ENCODE results near the gene FICD. TPM values are rescaled to one million over a fixed set of nuclear protein-coding genes. Genes with fewer than 3 reads are reported as not detected.
A peak's percentile ranks its signal among the peaks of the same experiment; 100 is the strongest.
"Not testable (repeated sequence)": the region's sequence is repeated elsewhere in the genome, so short reads cannot be mapped to it uniquely, and the experiment has no call there.

The FICD gene
- polyA plus RNA-seq, 1 donor, result 1.6 TPM

- no peak for DNase-seq
These were observed 23.1 kb downstream of the FICD start for GRCh38 chr12:108538146-108538545.

DNA sequence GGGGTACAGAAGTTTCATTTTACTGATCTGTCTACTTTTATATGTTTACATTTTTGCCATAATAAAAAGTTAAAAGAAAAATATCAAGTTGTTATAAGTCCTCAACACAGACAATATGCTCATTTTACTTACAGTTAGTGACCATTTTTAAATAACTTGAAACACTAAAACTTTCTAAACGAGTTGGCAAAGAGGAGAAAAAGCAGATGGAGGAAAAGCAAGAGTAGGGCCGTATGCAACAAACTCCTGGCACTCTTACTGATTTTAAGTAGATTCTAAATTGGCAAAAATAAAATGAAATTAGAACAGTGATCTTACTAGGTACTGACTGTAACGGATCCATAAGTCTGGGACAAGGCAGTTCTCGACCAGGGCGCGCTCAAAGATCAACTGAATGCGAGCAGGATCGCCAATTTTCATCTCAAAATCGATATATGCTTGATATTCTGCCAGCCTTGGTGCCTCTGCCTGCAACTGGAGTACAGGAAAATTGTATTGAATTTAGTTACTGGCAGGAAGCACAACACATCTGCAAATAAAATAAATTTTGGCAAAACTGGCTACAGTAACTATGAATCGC lies 23.6 kb downstream of the FICD start:
- no peak for DNase-seq

GRCh38 chr12:108542320-108542719 lies 27.2 kb downstream of the FICD start:
- DNase-seq, result no peak

DNA sequence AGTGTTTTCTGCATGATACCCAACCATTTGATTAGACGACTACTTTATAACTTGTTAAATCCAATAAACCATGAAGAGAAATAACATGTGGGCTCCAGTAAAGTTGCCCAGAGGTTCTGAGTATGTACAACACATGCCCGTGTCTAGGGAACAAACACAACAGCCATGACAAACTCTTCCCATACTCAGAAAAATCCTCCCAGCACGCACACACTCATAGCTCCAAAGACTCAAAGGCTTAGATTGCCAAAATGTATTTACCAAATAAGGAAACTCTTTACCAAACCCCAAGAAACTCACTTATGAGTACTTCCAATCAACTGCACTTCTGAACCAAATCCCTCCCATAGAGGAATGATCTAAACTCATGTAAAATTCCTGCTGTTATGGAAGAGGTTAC lies 28.6 kb downstream of the FICD start:
- no peak for DNase-seq

DNA sequence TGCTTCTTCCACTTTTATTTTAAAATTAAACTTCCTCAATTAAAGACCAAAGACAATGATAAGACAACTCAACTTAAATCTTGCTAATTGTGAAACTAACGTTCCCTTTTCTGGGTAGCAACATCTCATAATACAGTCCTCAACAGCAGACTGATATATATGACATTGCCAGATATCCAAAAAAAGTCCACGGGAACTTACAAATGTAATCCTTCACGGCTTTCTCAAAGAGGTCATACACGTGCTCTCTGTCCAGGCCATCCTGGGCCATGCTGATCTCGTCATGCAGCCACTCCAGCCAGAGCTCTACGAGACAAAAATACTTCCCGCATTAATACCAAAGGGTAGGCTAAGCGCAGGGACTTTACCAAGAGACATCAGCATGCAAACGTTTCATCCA lies 32.6 kb downstream of the FICD start:
- DNase-seq, result no peak

DNA sequence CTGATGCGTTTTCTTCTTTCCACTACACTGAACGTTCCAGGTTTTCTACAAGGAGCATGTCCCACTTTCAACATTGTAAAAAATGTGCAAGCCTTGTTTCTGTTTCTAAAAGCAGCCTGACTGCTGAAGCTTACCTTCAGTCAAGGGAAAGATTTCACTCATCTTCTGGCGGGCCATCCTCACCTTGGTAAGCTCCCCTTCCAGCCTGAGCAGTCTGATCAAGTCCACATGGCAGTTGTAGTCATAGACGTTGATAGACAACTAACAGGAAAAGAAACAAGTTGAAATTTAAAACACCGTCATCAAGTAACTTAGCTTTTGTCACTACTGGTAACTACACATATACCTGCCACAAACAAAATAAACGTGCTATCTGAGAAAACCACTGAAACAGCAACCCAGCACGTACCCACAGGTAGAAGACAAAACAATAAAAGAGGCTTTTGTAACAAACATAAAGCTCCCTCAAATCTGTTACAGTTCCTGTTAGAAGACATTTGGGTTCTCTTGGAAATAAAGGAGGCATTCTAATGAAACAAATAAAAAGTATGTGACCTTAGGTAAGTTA lies 34.0 kb downstream of the FICD start:
- DNase-seq, result no peak

GRCh38 chr12:108551535-108551934 lies 36.5 kb downstream of the FICD start:
- no peak for DNase-seq

DNA sequence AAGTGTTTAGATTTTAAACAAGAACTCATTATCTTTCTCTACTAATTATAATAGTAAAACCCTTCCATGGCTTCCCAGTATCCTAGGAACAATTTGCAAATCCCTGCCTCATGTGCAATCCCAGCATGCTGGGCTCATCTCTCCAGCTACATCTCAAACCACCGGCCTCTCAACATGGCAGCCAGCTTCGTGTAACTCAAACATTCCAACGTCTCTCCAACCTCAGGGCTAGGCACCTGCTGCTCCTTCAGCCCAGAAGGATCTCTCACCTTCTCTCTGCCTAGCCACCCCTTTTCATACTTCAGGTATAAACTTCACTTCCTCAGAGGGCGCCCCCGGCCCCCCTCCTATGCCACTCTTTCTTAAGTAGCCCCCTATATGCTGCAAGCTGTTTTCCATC lies 38.7 kb downstream of the FICD start:
- no peak for DNase-seq

DNA sequence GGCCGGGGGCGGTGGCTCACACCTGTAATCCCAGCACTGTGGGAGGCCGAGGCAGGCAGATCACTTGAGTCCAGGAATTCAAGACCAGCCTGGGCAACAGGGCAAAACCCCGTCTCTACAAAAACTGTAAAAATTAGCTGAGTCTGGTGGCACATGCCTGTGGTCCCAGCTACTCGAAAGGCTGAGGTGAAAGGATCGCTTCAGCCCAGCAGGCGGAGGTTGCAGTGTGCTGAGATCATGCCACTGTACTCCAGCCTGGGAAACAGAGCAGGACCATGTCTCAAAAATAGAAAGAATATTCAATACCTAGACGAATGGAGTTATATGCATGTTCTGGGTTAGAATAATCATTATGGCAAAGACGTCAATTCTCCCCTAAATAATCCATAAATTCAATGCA lies 40.3 kb downstream of the FICD start:
- DNase-seq, result not testable (repeated sequence)

DNA sequence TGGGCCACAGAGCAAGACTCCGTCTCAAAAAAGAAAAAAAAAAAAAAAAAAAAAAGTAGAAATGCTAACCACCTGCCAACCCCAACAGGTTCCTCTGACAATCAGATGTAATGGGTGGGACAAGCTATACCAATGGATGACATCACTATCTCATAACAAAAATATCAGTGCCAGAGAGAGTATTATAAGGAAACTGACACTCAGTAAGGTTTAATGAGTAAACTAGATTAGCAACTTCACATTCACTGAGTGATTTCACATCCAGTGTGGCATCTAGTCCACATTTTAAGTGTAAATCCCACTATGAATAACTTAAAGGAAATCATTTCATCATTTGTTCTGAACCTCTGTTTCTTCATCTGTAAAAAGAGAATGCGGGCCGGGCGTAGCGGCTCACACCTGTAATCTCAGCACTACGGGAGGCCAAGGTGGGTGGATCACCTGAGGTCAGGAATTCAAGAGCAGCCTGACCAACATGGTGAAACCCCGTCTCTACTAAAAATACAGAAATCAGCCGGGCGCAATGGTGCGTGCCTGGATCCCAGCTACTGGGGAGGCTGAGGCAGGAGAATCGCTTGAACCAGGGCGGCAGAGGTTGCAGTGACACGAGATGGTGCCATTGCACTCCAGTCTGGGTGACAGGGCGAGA lies 44.1 kb downstream of the FICD start:
- no peak for DNase-seq

- no peak for DNase-seq
These were observed 44.7 kb downstream of the FICD start for GRCh38 chr12:108559748-108560147.

DNA sequence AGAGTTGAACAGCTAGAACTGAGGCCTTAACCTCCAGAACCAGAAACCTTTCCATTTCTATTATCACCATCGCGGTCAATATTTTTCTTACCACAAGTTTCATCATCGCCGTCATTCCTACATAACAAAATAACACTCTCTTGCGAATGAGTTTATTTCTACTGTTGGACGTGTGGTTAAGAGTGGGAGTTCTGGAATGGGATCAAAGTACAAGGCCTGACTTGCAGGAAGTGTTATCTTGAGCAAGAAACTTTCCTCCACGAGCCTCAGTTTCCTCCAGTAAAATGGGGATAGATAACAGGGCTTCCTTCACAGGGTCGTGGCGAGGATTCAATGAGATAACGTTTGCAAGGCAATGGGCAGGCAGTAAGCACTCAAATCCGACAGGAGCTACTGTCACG lies 45.2 kb downstream of the FICD start:
- DNase-seq, result no peak

- peak; percentile 86 for DNase-seq
These were observed 46.0 kb downstream of the FICD start, which contains the start of gene SART3 for GRCh38 chr12:108560752-108561719. Gene SART3, minus strand, starts transcription at chr12:108561173. Its CDS starts 19 bp downstream, at chr12:108561154.

DNA sequence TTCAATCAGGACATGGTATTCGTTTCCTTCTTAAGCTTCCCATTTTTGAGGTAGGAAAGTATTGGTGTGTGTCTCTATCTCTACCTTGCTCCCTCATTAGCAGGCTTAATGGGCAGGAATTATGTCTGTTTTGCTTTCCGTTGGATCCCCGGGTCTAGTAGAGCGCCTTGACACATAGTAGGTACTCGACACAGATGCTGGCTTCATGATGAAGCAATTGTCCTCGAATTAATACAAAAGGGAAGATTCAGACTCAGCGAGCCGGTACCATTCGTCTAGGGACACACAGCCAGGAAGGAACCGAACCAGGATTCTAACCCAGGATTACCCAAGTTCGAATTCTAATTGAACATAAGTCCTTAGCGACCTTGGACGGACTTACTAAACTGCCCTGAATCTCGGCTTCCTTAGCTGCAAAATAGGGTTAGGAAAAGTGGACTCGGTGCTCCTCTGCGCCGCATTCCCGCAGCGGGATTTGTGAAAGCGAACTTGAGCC lies 46.8 kb downstream of the FICD start:
- peak; percentile 31 for DNase-seq

DNA sequence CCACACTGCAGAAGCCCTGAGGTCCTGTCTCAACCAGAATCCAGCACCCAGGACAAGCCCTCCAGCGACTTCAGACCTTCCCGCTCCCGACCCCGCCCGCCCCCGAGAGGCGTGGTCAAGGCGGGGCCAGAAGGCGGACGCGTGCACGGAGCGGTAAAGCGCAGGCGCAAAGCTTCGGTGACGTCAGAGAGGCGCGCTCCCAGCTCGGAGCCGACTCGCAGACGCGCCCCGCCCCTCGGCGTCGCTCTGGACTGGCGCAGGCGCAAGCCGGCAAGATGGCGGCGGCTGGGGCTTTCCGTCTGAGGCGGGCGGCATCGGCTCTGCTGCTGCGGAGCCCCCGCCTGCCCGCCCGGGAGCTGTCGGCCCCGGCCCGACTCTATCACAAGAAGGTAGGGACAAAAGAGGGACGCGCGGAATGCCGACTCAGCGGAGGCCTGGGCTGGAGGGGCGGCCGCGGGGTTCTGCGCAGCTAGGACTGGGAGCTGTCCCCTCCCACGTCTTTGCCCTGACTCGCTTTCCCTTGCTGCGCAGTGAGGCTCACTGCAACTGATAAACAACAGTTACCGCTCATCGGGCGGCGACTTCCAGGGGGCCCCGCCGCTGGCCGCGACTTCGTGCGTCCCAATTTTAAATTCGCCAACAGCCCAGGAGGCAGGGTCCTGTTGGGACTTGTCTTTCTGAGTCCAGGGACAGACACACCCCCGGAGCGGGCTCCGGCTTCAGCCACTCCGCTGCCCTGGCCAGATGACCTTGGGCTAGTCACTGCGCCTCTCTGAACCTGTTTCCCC lies 47.5 kb downstream of the FICD start, which contains the start of gene ISCU:
TSS of gene ISCU (plus strand) at position 249 of the 788 bp plus-strand sequence. CDS start at position 276, 27 bp downstream.
- peak; percentile 99 for DNase-seq

GRCh38 chr12:108563136-108563803 lies 48.2 kb downstream of the FICD start:
- DNase-seq, result peak; percentile 89

DNA sequence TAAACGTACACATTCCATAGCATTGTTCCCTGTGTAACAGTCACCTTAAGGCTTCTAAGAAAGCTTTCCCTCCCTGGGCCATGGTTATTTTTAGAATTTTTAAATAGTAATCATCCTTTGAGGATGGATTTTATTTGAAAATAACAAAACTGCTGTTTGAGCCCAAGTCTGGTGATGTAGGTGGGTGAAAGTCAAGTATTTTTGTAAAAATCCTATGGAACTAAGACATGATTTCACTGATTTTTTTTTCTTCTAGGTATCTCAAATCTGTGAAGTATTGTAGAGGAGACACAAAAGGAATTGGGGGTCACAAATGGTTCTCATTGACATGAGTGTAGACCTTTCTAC lies 48.7 kb downstream of the FICD start:
- no peak for DNase-seq

DNA sequence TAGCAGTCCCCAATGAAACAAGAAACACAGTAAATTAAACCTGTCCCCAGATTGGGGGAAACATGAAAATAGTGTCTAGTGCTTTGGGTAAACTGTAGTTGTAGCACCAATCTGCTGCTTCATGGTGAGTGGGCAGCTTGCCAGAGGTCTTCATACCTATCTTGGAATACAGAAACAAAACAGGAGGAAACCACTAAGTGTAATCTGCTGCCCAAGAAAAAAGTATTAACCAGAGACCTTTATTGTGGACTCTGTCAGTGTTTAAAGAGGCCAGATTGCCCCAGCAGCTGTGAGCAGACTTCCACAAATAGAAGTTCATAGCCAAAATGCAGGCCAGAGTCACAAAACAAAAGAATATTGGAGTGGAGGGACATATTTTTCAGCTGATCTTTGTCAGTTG lies 49.6 kb downstream of the FICD start:
- no peak for DNase-seq

DNA sequence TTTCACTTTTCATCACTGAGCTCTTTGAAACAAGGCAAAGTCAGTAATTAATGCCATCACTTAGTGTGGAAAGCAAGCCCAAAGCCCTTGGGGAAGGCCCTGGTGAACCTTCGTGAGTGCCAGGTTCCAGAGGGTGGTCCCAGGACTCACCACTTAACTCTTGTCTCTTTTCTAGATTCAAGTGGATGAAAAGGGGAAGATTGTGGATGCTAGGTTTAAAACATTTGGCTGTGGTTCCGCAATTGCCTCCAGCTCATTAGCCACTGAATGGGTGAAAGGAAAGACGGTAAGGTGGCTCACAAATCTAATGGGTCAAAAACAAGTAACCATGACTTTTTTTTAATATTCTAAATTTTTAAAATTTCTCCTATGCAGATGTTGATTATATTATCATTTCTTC lies 50.1 kb downstream of the FICD start:
- DNase-seq, result no peak

DNA sequence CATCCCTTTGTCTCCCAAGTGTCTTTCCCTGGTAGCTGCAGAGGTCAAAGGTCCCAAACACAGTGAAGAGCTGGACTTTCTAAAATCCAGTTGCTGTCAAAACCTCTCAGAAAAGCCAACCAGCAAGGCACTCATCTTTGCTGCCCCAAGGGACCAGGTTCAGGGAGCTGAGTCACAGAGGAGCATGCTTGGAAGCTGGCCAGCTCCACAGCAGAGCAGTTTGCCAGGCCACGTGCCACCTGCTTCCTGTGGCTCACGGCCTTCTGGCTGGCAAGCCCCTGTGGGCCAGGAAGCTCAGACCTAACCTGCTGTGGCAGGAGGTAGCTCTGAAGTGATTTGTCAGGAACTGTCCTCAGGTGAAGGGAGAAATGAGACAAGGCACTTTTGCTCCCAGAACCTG lies 50.9 kb downstream of the FICD start:
- DNase-seq, result no peak

DNA sequence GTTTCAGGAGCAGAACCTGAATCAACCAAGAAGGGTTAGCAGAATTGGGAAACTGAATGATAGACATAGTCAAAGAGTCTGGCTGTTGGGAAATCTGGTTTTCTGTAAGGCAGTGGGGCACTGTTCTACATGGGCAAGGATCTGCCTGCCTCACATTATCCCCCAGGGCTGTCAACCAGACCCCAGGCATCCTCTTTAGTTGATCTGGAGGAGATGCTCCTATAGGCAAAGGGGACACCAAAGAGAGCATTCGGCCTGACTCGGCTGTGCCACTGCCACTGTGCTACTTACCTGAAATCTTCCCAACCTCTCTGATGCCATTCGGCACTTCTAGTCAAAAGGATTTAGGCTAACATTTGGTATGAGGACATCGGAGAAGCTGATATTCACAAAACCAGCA lies 51.4 kb downstream of the FICD start:
- no peak for DNase-seq
